ENCODE results near the gene BRD4.

The BRD4 gene

DNA sequence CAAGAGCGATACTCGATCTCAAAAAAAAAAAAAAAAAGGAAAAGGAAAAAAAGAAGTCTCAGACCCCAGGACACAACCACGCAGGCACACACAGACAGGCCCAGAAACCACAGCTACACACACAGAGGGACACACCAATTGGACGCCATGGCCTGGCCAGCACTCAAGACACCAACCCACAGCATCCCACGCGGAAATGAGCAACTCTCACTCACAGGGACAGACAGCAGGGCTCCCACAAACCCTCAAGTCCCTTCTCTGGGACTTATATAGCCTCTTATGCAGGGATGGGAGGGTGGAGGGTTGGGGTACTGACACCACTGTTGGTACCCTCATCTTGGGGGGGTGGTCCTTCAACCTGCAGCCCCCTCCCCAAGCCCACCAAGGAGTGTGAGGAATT is 137.4 kb downstream of the BRD4 start:
- no peak for DNase-seq (ENCODE audit: low read depth in 3 of 3)

DNA sequence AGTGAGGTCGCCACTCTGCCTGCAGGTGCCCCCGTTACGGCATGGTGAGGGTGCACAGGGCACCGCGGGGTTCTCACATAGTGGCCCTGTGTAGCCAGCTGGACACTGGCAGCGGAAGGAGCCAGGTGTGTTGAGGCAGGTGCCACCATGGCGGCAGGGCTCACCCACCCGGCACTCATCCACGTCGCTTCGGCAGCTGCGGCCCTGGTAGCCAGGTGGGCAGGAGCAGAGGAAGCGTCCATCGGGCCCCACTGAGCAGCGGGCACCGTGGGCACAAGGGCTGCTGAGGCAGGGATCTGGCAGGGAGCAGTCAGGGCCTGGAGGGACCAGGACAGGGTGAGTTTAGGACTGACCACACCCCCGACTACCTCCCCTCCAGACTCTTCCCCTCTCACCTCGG is 140.4 kb downstream of the BRD4 start:
- no peak for DNase-seq (ENCODE audit: low read depth in 3 of 3)

DNA sequence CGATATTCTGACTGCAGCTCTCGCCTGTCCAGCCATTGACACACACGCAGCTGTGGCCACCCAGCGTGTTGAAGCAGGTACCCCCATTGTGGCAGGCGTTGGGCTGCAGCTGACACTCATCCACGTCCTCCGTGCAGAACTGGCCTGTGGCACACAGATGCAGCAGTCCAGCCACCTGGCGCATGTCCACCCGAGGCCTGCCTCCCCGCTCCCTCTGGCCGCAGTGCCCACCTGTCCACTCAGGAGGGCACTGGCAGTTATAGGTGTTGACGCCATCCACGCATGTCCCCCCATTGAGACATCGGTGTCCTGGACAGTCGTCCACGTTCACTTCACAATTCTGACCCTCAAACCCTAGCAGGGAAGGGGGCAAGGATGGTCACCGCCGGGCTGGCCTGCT is 140.8 kb downstream of the BRD4 start:
- no peak for DNase-seq (ENCODE audit: low read depth in 3 of 3)

DNA sequence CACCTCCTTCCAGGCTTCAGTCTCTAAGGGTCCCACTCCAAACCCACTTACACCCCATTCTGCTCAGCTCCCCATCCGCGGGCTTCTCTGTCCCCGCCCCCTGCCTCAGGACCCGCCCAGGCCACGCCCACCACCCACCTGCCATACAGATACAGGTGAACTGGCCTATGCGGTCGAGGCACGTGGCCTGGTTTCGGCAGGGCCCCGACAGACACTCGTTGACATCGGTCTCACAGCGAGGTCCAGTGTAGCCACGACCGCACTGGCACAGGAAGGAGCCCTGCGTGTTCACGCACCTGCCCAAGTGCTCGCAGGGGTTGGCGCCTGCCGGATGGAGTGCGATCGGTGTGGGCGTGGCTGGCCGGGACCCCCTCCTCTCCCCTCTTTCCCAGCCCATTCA is 143.5 kb downstream of the BRD4 start:
- no peak for DNase-seq (ENCODE audit: low read depth in 3 of 3)

DNA sequence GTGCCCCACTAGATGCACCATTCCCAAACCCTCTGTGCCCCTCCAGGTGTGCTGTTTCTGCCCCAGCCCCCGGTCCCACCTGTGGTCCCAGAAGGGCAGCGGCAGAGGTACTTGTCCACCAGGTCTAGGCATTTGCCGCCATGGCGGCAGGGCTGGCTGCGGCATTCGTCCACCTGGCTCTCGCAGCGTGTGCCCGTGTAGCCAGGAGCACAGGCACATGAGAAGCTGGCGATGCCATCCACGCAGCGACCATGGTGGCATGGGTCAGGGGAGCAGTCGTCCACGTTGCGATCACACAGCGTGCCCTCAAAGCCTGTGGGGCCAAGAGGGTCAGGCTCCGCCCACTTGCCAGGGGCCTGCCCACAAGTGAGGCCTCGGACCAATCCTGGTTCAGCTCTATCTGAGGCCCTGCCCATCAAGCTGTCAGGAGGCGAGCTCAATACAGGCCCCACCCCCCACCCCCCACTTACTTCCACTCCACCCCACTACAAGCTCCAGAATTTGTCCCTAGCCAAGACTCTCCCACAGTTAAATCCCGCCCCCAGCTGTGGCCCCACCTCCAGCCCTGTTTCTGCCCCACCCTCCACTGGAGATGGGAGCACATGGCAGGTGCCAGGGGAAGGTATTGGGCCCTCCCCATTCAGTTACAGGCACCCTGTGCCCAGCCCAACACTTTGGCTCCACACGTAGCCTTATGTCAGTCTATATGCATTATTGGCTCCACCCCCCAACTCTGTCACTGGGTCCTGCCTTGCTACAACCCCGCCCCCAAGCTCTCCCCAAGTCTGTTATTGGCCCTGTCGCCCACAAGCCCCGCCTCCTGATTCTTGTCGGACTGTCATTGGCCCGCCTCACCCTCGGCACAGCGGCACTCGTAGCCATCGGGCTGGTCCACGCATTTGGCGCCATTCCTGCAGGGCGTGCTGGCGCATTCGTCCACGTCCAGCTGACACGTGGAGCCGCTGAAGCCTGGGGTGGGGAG is 145.0 kb downstream of the BRD4 start:
- no peak for DNase-seq (ENCODE audit: low read depth in 3 of 3)
